ENCODE results near the gene CEP41.

- no peak for TF ChIP-seq CTCF (IDR thresholded peaks at IDR 0.05)
- no peak for TF ChIP-seq POLR2A (IDR thresholded peaks at IDR 0.05)
These were observed 89.6 kb downstream of the CEP41 start for GRCh38 chr7:130350945-130351790.

Measured in vagina (tissue), 2 donors.